ENCODE measurements around the gene MSLN.

DNA sequence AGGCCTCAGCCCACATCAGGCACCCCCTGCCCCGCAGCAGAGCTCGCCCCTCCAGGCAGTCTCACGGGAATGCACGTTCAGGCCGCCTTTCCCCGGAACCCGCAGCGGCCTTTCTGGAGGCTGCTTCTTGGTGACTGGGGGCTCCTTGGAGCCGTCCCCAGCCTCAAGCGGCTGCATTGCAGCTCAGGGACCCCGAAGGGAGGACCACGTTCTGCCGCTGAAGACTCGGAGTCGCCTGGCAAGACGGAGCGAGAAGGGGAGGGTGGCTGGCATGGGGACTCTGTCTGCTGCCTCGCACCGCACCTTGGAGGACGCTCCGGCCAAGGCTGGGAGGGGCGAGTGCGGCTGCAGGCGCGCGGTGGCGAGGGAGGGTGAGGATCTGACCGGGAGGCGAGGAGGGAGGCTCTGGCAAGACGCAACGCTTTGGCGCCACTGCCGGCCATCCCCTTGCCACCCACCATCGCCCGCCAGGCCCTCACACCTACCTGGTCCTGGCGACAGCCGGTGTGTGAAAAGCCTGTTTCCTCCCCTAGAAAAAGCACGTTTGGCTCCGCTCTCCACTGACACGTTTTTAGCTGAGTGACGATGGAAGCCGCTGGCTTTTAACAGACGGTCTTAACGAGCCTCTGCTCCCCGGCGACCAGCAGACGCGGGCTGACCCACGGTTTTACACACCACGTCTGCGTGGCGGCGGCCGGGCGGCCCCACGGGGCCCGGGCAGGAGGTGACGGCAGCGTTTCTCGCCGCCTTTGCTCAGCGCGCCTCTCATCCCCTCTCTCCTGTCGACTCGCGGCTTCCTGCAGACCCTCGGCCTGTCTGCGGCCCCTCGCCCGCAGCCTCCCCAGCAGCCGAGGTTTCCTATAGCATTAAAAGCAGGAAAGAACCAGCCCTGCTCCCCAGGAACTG lies 56.7 kb downstream of the MSLN start:
- TF ChIP-seq, protein P1, sequence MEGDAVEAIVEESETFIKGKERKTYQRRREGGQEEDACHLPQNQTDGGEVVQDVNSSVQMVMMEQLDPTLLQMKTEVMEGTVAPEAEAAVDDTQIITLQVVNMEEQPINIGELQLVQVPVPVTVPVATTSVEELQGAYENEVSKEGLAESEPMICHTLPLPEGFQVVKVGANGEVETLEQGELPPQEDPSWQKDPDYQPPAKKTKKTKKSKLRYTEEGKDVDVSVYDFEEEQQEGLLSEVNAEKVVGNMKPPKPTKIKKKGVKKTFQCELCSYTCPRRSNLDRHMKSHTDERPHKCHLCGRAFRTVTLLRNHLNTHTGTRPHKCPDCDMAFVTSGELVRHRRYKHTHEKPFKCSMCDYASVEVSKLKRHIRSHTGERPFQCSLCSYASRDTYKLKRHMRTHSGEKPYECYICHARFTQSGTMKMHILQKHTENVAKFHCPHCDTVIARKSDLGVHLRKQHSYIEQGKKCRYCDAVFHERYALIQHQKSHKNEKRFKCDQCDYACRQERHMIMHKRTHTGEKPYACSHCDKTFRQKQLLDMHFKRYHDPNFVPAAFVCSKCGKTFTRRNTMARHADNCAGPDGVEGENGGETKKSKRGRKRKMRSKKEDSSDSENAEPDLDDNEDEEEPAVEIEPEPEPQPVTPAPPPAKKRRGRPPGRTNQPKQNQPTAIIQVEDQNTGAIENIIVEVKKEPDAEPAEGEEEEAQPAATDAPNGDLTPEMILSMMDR (IDR thresholded peaks at IDR 0.05) = no peak
- TF ChIP-seq EP300 (IDR thresholded peaks at IDR 0.05) (no peak), POLR2A (IDR thresholded peaks at IDR 0.05; ENCODE audit: low read depth) (no peak), POLR2AphosphoS5 (IDR thresholded peaks at IDR 0.05) (no peak)

Data from esophagus muscularis mucosa (tissue), 4 donors.